GM18873 (cell line): ENCODE results near the gene REEP6.
"Not testable (repeated sequence)": the region's sequence is repeated elsewhere in the genome, so short reads cannot be mapped to it uniquely, and the experiment has no call there.

Source experiments
- ATAC-seq: cut with Tn5 transposase; IDR thresholded peaks from one replicate; pipeline ENCODE4 v1.9.1; 2021; ENCODE audit warnings: mild to moderate bottlenecking, moderate library complexity, moderate number of reproducible peaks; ENCODE audit not compliant: unreplicated experiment, low FRiP score

REEP6 gene

DNA sequence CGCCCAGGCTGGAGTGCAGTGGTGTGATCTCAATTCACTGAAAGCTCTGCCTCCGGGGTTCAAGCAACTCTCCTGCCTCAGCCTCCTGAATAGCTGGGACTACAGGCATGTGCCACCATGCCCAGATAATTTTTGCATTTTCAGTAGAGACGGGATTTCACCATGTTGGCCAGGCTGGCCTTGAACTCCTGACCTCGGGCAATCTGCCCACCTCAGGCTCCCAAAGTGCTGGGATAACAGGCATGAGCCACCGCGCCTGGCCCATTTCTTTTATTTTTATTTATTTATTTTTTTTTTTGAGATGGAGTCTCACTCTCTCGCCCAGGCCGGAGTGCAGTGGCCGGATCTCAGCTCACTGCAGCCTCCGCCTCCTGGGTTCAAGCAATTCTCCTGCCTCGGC lies 48.8 kb downstream of the REEP6 start:
- ATAC-seq = not testable (repeated sequence)

- ATAC-seq = no peak
Observed at GRCh38 chr19:1540365-1540925, 49.5 kb downstream of the REEP6 start.
